HG03095 (cell line): ENCODE measurements around the gene FAM13A.
A peak's percentile ranks its signal among the peaks of the same experiment; 100 is the strongest.
"Not testable (repeated sequence)": the region's sequence is repeated elsewhere in the genome, so short reads cannot be mapped to it uniquely, and the experiment has no call there.

ENCODE experiments used
- ATAC-seq: cut with Tn5 transposase; IDR thresholded peaks from one replicate; pipeline ENCODE4 v1.9.1; 2021; ENCODE audit warnings: moderate library complexity; ENCODE audit not compliant: unreplicated experiment

Gene FAM13A

GRCh38 chr4:89044147-89044900 is 12.7 kb downstream of the FAM13A start:
- ATAC-seq = no peak

DNA sequence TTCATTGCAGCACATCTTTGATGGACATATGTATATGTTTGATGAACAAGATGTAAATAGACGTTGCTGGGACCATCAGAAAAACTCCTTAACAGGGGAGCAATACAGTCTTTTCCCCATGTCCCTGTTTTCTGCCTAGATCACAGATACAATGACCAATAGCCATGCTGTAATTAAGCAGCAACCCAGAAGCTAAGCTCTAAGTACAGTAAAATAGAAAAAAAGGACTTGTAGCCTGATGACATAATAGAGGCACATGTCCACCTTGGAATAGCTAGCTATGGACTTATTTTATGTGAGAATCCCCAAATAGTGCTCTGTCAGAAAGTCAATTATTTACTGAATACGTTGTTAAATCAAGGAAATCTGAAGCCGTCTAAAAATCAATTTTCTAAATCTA is 14.9 kb downstream of the FAM13A start:
- no peak for ATAC-seq

DNA sequence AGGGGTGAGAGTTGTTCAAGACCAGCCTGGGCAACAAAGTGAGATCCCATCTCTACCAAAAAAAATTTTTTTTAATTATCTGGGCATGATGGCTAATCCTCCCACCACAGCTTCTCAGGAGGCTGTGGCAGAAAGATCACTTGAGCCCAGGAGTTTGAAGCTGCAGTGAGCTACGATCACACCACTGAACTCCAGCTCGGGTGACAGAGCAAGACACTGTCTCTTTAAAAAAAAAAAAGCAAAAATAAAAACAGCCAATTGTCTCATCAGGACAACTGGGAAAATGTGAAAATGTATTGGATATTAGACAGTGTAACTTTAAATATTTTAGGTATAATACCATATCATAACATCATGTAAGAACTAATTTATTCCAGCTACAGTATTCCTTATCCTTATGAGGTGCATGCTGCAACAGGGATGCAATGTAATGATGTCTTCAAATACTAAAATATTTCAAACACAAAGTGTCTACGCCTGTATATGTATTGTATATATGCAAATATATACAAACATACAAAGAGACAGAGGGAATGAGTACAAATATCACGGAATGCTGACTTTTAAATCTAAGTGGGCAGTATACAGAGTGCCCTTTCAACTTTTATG is 17.2 kb downstream of the FAM13A start:
- no peak for ATAC-seq

GRCh38 chr4:89036535-89036934 is 20.4 kb downstream of the FAM13A start:
- no peak for ATAC-seq

DNA sequence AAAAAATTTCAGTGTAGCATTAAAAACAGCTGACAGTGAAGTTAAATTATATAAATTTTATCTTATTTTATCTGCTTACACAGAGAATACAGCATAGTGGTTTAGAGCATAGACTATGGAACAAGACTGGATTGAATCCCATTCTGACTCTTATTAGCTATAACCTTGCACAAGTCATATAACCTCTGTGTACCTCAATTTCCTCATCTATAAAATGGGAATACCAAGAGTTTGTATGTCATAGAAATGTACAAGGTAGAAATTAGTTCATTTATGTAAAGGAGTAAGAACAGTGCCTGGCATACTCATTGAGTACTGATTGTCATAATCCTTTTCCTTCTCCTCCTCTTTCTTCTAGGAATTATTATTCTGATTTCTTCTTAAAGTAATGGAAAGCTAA is 25.7 kb downstream of the FAM13A start:
- no peak for ATAC-seq

GRCh38 chr4:89029591-89029990 is 27.4 kb downstream of the FAM13A start:
- ATAC-seq = no peak

- no peak for ATAC-seq
Measured at GRCh38 chr4:89026542-89026941, 30.4 kb downstream of the FAM13A start.

DNA sequence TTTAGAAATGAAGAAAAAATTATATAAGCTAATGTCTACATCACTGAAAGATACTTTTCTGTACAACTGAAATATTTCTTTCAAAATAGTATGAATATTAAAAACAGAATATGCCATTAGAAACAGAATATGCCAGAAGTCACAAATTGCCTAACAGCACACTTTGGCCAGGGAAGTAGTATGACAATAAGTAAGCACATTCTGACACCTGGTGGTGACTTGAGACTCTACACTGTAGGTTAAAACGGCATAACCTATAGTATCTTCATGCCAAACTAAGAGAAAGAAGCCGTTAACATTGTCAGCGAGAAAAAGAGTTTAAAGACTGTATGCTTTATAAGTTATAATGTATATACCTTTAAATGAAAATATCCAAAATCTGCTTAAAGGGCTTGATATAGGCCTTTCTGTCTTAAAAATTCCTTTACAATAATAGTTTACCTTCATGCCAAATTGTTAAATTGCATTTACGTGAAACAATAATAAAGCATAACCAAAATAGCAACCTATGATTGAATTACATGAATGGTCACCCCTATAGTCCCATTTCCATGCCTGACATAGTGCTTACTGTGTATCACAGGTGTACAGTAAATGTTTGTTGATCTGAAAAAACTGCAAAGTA is 32.8 kb downstream of the FAM13A start:
- peak; percentile 85 for ATAC-seq

- no peak for ATAC-seq
Measured at GRCh38 chr4:89023140-89023539, 33.8 kb downstream of the FAM13A start.

- no peak for ATAC-seq
Measured at GRCh38 chr4:89022426-89023128, 34.4 kb downstream of the FAM13A start.

- ATAC-seq = no peak
Measured at GRCh38 chr4:89021684-89022083, 35.3 kb downstream of the FAM13A start.

DNA sequence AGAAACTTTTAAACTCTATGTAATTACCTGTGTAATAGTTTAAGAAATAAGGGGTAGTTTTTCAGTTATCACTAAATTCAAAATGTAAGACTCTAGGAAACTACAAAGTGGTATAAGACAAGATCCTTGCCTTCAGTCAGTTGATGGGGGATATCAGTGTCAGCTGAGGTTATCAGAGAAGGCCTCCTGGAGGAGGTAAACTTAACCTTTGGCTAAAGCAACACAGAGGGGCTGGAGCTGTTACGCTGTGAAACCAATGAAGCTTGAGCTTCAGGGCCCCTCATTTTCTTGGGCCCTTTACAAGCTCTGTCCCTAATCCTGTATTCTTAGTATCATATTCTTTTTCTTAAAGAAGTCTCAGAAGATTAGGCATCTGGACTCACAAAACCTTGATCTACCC is 35.9 kb downstream of the FAM13A start:
- ATAC-seq = no peak

GRCh38 chr4:89014897-89015296 is 42.1 kb downstream of the FAM13A start:
- not testable (repeated sequence) for ATAC-seq

GRCh38 chr4:89009761-89010369 is 47.1 kb downstream of the FAM13A start:
- ATAC-seq = no peak

DNA sequence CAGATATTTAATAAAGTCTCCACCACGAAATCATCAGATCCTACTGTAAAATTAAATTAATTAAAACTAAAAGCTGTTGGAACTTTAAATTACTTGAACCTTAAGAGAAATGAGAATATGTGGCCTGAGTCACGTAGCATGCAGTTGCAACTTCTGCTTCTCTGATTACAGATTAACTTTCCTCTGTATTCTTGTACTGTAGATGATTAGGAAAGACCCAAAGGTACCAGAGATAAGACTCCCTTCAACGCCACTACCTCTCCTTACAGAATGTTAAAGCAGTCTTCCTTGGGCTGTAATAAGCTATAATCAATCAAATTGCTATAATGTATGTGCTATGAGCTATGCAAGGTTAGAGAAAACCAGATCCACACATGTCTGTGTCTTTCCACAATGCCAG is 47.9 kb downstream of the FAM13A start:
- ATAC-seq = peak; percentile 88

GRCh38 chr4:89008166-89008565 is 48.8 kb downstream of the FAM13A start:
- ATAC-seq = no peak

DNA sequence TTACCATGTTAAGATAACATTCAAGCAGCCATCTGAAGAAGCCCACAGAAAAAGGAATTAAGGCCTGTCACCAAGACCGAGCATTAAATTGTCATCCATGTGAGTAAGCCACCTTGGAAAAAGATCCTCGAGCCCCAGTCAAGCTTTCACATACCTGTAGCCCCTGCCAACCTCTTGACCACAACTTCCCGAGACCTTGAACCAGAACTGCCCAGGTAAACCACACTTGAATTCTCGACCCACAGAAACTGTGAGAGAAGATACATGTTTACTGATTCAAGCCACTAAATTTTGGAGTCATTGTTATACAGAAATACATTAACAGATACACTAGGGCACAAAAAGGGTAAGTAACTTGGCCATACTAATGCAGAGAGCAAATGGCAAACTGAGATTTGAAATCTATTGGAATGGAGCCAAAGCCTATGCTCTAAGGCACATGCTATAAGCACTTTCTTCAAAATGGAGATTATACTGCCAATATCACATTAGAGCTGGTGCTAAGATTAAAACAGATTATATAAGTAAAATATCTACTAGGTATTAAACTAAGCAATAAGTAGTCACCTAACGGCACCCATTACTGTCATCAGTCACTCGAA is 49.5 kb downstream of the FAM13A start:
- ATAC-seq = no peak

DNA sequence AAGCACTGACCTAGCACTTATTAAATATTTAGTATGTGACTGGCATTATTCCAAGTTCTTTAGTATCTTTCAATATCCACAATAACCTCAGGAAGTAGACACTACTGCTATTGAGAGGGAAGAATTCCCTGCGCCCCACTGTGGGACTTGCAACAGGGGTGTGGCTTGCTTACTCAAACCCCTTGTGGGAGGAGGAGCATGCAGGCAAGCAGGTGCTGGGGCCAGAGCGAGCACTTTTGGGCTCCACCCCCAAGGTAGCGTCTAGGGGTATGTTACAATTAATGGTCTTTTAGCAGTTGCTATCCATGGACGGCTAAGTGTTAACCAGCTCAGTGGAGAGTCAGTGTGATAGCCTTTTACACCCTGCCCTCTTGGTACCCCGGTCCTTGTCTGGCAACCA is 50.7 kb downstream of the FAM13A start:
- ATAC-seq = no peak

- ATAC-seq = not testable (repeated sequence)
Measured at GRCh38 chr4:89005066-89005465, 51.9 kb downstream of the FAM13A start.

- ATAC-seq = no peak
Measured at GRCh38 chr4:89001647-89002445, 55.1 kb downstream of the FAM13A start.
